Endothelial cell of umbilical vein (primary cell): ENCODE data around the gene PNPLA3. TPM values are rescaled to one million over a fixed set of nuclear protein-coding genes. Genes with fewer than 3 reads are reported as not detected.

Source experiments
- BruUV-seq: library from RNA; stranded (reverse); fragments of 400-500 nt; replicated peaks from 2 replicates; lab custom pipeline; 2021; lab: Mats Ljungman, UMichigan
- CTCF ChIA-PET: fragments of 300-600, 350-600 bp; sonication (Branson Sonifier 250); formaldehyde crosslinking; loops from one replicate; lab custom pipeline; 2021; ENCODE audit warnings: antibody characterized with exemption, inconsistent platforms; lab: Charles Lee
- POLR2A ChIA-PET: fragments of 300-600, 350-600 bp; sonication (Branson Sonifier 250); formaldehyde crosslinking; loops from one replicate; lab custom pipeline; 2021; ENCODE audit warnings: antibody characterized with exemption, inconsistent platforms; lab: Charles Lee
- DNase-seq: peaks from one replicate; pipeline ENCODE4 v3.0.0-alpha.2; 2011; ENCODE audit warnings: low read depth, low spot score
- FAIRE-seq: peaks from 2 replicates; lab custom pipeline; 2011; peaks lifted over from hg19 to GRCh38; lab: Jason Lieb, UNC
- H2AFZ ChIP-seq: 2 replicates; pipeline ENCODE4 v1.6.0; 2012; ENCODE audit warnings: low read depth, low read length, control low read depth, inconsistent platforms
- H3K27ac ChIP-seq: 2 replicates; pipeline ENCODE4 v1.5.1; 2011; ENCODE audit warnings: low read depth, mild to moderate bottlenecking, control low read depth, low read length, moderate library complexity; ENCODE audit not compliant: insufficient read depth
- H3K27me3 ChIP-seq, 2 experiments: 2 replicates each; pipeline versions ENCODE4 v1.6.0 to v1.6.1; 2011; ENCODE audit warnings: low read length in 2 of 2, mixed read lengths in 1 of 2; ENCODE audit not compliant: control insufficient read depth in 2 of 2, insufficient read depth in 2 of 2
- H3K36me3 ChIP-seq, 2 experiments: 2 replicates in 1 of 2; 3 replicates in 1 of 2; pipeline ENCODE4 v1.5.1; 2011; ENCODE audit warnings: low read length in 2 of 2, mild to moderate bottlenecking in 1 of 2, moderate library complexity in 1 of 2; ENCODE audit not compliant: control insufficient read depth in 2 of 2, insufficient read depth in 2 of 2; ENCODE audit errors: extremely low read depth in 1 of 2
- H3K4me1 ChIP-seq: 3 replicates; pipeline ENCODE4 v1.5.1; 2011; ENCODE audit warnings: mild to moderate bottlenecking, low read length; ENCODE audit not compliant: control insufficient read depth, insufficient read depth; ENCODE audit errors: extremely low read depth
- H3K4me2 ChIP-seq: 2 replicates; pipeline ENCODE4 v1.6.1; 2011; ENCODE audit warnings: low read length, control low read depth, mixed read lengths; ENCODE audit not compliant: insufficient read depth
- H3K4me3 ChIP-seq, 3 experiments: fragments of 200-600 bp in 1 of 3; sonication (generic), shearing (Covaris generic) in 1 of 3; replicated peaks in 1 of 3; 2 replicates each; pipeline ENCODE4 v1.5.1; 2011 to 2016; ENCODE audit warnings: control low read depth in 3 of 3, low read length in 3 of 3, mild to moderate bottlenecking in 2 of 3, inconsistent platforms in 1 of 3, low read depth in 1 of 3, moderate library complexity in 1 of 3; ENCODE audit not compliant: insufficient read depth in 1 of 3
- H3K79me2 ChIP-seq: 2 replicates; pipeline ENCODE4 v1.6.0; 2012; ENCODE audit warnings: low read length, inconsistent platforms; ENCODE audit not compliant: control insufficient read depth, insufficient read depth
- H3K9ac ChIP-seq: replicated peaks from 2 replicates; pipeline ENCODE3; 2011; ENCODE audit warnings: low read length, control low read depth; ENCODE audit not compliant: insufficient read depth; ENCODE audit errors: extremely low read depth
- H3K9me1 ChIP-seq: replicated peaks from 3 replicates; pipeline ENCODE4 v1.6.0; 2011; ENCODE audit warnings: mild to moderate bottlenecking, low read length; ENCODE audit not compliant: control insufficient read depth, insufficient read depth; ENCODE audit errors: extremely low read depth
- H3K9me3 ChIP-seq: replicated peaks from 2 replicates; pipeline ENCODE4 v1.5.1; 2012; ENCODE audit warnings: low read length, inconsistent platforms; ENCODE audit not compliant: control insufficient read depth, insufficient read depth
- H4K20me1 ChIP-seq: replicated peaks from 2 replicates; pipeline ENCODE3; 2011; ENCODE audit warnings: mild to moderate bottlenecking, low read length; ENCODE audit not compliant: control insufficient read depth, insufficient read depth; ENCODE audit errors: extremely low read depth
- CTCF ChIP-seq, 2 donors: IDR thresholded peaks; 1 replicate in 1 of 2; 2 replicates in 1 of 2; pipeline ENCODE4 v1.5.1; 2011; ENCODE audit warnings: low read length in 2 of 2, mild to moderate bottlenecking in 2 of 2, moderate library complexity in 2 of 2, control low read depth in 1 of 2, inconsistent platforms in 1 of 2, low read depth in 1 of 2; ENCODE audit not compliant: insufficient read depth in 1 of 2; ENCODE audit errors: extremely low read depth in 1 of 2
- EZH2 ChIP-seq: IDR thresholded peaks from 2 replicates; pipeline ENCODE4 v1.6.1; 2012; ENCODE audit warnings: borderline replicate concordance, low read depth, mild to moderate bottlenecking, moderate library complexity, low read length, inconsistent platforms; ENCODE audit not compliant: severe bottlenecking
- FOS ChIP-seq: IDR thresholded peaks from 2 replicates; pipeline ENCODE4 v1.6.1; 2011; ENCODE audit warnings: mild to moderate bottlenecking, low read length, moderate library complexity, borderline replicate concordance; ENCODE audit not compliant: insufficient read depth
- GATA2 ChIP-seq: IDR thresholded peaks from 2 replicates; pipeline ENCODE4 v1.7.0; 2011; ENCODE audit warnings: low read depth, mild to moderate bottlenecking, moderate library complexity, mixed read lengths, low read length; ENCODE audit not compliant: insufficient read length, insufficient read depth
- JUN ChIP-seq: IDR thresholded peaks from 2 replicates; pipeline ENCODE4 v1.6.1; 2011; ENCODE audit warnings: borderline replicate concordance, low read depth; ENCODE audit not compliant: insufficient read length, insufficient read depth
- MYC ChIP-seq: IDR thresholded peaks from one replicate; pipeline ENCODE4 v1.6.1; 2011; ENCODE audit warnings: mild to moderate bottlenecking, low read depth, low read length
- POLR2A ChIP-seq: IDR thresholded peaks from 2 replicates; pipeline ENCODE4 v1.6.1; 2012; ENCODE audit warnings: low read depth, mild to moderate bottlenecking, control low read depth, low read length
- POLR2AphosphoS5 ChIP-seq: IDR thresholded peaks from 2 replicates; pipeline ENCODE4 v1.6.1; 2012; ENCODE audit warnings: low read depth, mild to moderate bottlenecking, control low read depth, low read length, moderate library complexity; ENCODE audit not compliant: insufficient read depth
- dilution Hi-C: fragments of 300-500 bp; cut with MboI; formaldehyde crosslinking; loops from one replicate; pipeline ENCODE4 v1.15.0; 2019; ENCODE audit warnings: low sequenced_read_pairs; ENCODE audit not compliant: extremely low pct_ligation_motif_present
- intact Hi-C: fragments of 100-400 bp; cut with micrococcal nuclease; formaldehyde crosslinking; loops from one replicate; pipeline ENCODE4 v1.10.0; 2022
- polyA plus RNA-seq, 4 experiments: library from polyadenylated mRNA; depleted of rRNA in 3 of 4; stranded (reverse) in 3 of 4; unstranded in 1 of 4; fragments of >200 nt; gene quantifications; 2 replicates each; pipeline versions ENCODE4 v1.2.1 to v1.2.3, GENCODE V29; 2011 to 2012; ENCODE audit warnings: missing spikeins in 1 of 4
- total RNA-seq: library from RNA; stranded (reverse); gene quantifications from 2 replicates; pipeline ENCODE4 v1.2.3, GENCODE V29; 2021
- TF ChIP-seq, protein P1 (sequence below): IDR thresholded peaks from 2 replicates; pipeline ENCODE4 v1.6.1; 2011; ENCODE audit not compliant: insufficient read depth, insufficient read length

Gene PNPLA3
- total and polyA plus RNA-seq, 2 donors (not counting 3 experiments of a cell fraction or from before 2014, with no cell fraction given) = 5.3 to 12.3 TPM

- dilution Hi-C loops (no loop called here), intact Hi-C loops (no loop called here)
- no TSS peak for BruUV-seq
- H2AFZ ChIP-seq = no peak overlapping the region
- ChIA-PET CTCF (interaction anchor here (1.1 kb wide), 1 partner anchor 109 kb away, joined by 4 read pairs; no protein-coding TSS in a partner anchor), POLR2A (no interaction called here)
- no peaks in the 10 kb centered on the region for H3K4me1 ChIP-seq
- no peaks in the 10 kb centered on the region for H3K9me1 ChIP-seq
- FAIRE-seq = no peak
- peaks cover 4 to 71% of the 10 kb centered on the region in 2 experiments for H3K36me3 ChIP-seq
- no peak overlapping the region for H3K27ac ChIP-seq
- no peaks in the 10 kb centered on the region for H3K27me3 ChIP-seq
- H3K79me2 ChIP-seq = no peaks in the 10 kb centered on the region
- H3K9ac ChIP-seq = no peak overlapping the region
- no peaks in the 10 kb centered on the region for H4K20me1 ChIP-seq
- H3K9me3 ChIP-seq = no peaks in the 10 kb centered on the region
- no peak overlapping the region for H3K4me2 ChIP-seq
- no peak for DNase-seq
- H3K4me3 ChIP-seq = no peak overlapping the region
- TF ChIP-seq JUN (no peak), CTCF (IDR thresholded peaks at IDR 0.05; ENCODE audit: extremely low read depth in 1 of 2, insufficient read depth in 1 of 2, low read depth in 1 of 2, low read length in 2 of 2) (no peak), FOS (no peak), GATA2 (no peak), POLR2AphosphoS5 (no peak), POLR2A (no peak), EZH2 (no peak), MYC (no peak)
- TF ChIP-seq, protein P1, sequence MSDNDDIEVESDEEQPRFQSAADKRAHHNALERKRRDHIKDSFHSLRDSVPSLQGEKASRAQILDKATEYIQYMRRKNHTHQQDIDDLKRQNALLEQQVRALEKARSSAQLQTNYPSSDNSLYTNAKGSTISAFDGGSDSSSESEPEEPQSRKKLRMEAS = no peak
These were observed 53.5 kb downstream of the PNPLA3 start for GRCh38 chr22:43976861-43977795.
